T-cell (primary cell): ENCODE measurements around the gene ZNF48. TPM values are rescaled to one million over a fixed set of nuclear protein-coding genes. Genes with fewer than 3 reads are reported as not detected.

Source experiments
- ATAC-seq, 4 experiments: fragments of 200-7000 bp in 3 of 4; fragments of 150-1000 bp in 1 of 4; cut with Tn5 transposase; replicated peaks in 1 of 4; 1 replicate in 3 of 4; 2 replicates in 1 of 4; pipeline ENCODE4 v1.10.0; 2021; ENCODE audit warnings: moderate library complexity in 3 of 4, mild to moderate bottlenecking in 2 of 4, moderate number of reproducible peaks in 1 of 4
- CTCF ChIA-PET, 2 donors: fragments of 300-600 bp; sonication (Branson Sonifier 250); formaldehyde crosslinking; loops; one replicate each; lab custom pipeline; 2022; ENCODE audit warnings: antibody characterized with exemption in 2 of 2; lab: Charles Lee
- POLR2A ChIA-PET, 2 donors: fragments of 300-600 bp; sonication (Branson Sonifier 250); formaldehyde crosslinking; loops; one replicate each; lab custom pipeline; 2022; ENCODE audit warnings: antibody characterized with exemption in 2 of 2; lab: Charles Lee
- DNase-seq, 35 experiments: peaks; one replicate each; pipeline versions ENCODE4 v3.0.0 to v3.0.0-alpha.2; 2013 to 2023
- H3K27ac ChIP-seq: one replicate; pipeline ENCODE4 v1.5.1; 2013; ENCODE audit warnings: low read length
- H3K27me3 ChIP-seq, 2 experiments: replicated peaks in 1 of 2; 1 replicate in 1 of 2; 2 replicates in 1 of 2; pipeline versions ENCODE4 v1.6.1 to v1.7.0; 2013; ENCODE audit warnings: low read length in 1 of 2, mixed read lengths in 1 of 2; ENCODE audit not compliant: control insufficient read depth in 2 of 2, insufficient read depth in 2 of 2; ENCODE audit errors: extremely low read depth in 1 of 2
- H3K36me3 ChIP-seq, 2 donors: 1 replicate in 1 of 2; 2 replicates in 1 of 2; pipeline versions ENCODE4 v1.6.1 to v1.7.0; 2013; ENCODE audit warnings: low read length in 1 of 2; ENCODE audit not compliant: control insufficient read depth in 2 of 2, insufficient read depth in 1 of 2; ENCODE audit errors: extremely low read depth in 1 of 2
- H3K4me1 ChIP-seq, 2 experiments: 1 replicate in 1 of 2; 2 replicates in 1 of 2; pipeline versions ENCODE4 v1.6.1 to v1.7.0; 2013; ENCODE audit warnings: low read length in 2 of 2, mixed read lengths in 1 of 2; ENCODE audit not compliant: insufficient read depth in 2 of 2, control insufficient read depth in 1 of 2; ENCODE audit errors: extremely low read depth in 1 of 2
- H3K4me3 ChIP-seq, 2 donors: 1 replicate in 1 of 2; 2 replicates in 1 of 2; pipeline versions ENCODE4 v1.5.1 to v1.7.0; 2013; ENCODE audit warnings: mild to moderate bottlenecking in 2 of 2, low read length in 1 of 2, moderate library complexity in 1 of 2; ENCODE audit not compliant: control insufficient read depth in 1 of 2; ENCODE audit errors: extremely low read depth in 1 of 2
- H3K9me3 ChIP-seq: 2 replicates; pipeline ENCODE4 v1.7.0; 2013
- H3K27ac Mint-ChIP-seq, 2 donors: one replicate each; pipeline ENCODE4 v1.8.0; 2020 to 2021; ENCODE audit warnings: mild to moderate bottlenecking in 2 of 2, mixed read lengths in 2 of 2
- H3K27me3 Mint-ChIP-seq, 2 donors: one replicate each; pipeline ENCODE4 v1.8.0; 2021 to 2022; ENCODE audit warnings: mixed read lengths in 2 of 2
- H3K36me3 Mint-ChIP-seq: one replicate; pipeline ENCODE4 v1.8.0; 2021; ENCODE audit warnings: mixed read lengths
- H3K4me1 Mint-ChIP-seq, 3 donors: one replicate each; pipeline ENCODE4 v1.8.0; 2020 to 2022; ENCODE audit warnings: mixed read lengths in 3 of 3, mild to moderate bottlenecking in 1 of 3
- H3K4me3 Mint-ChIP-seq, 3 donors: one replicate each; pipeline ENCODE4 v1.8.0; 2020 to 2022; ENCODE audit warnings: mild to moderate bottlenecking in 3 of 3, mixed read lengths in 3 of 3, moderate library complexity in 3 of 3
- H3K9me3 Mint-ChIP-seq, 3 donors: one replicate each; pipeline ENCODE4 v1.8.0; 2020 to 2022; ENCODE audit warnings: mixed read lengths in 3 of 3
- WGBS: methylation state at CpG from one replicate; pipeline ENCODE4 v1.1.5; 2013; ENCODE audit warnings: missing lambda C conversion rate; ENCODE audit not compliant: insufficient coverage; 5-methylcytosine and 5-hydroxymethylcytosine counted together
- total RNA-seq, 35 experiments: library from RNA in 6 of 35; stranded (reverse) in 6 of 35; fragments of 120-200 nt in 1 of 35; gene quantifications; one replicate each; pipeline versions ENCODE4 v1.2.1 to v1.2.4 and lab custom pipeline; 2013 to 2026

Gene ZNF48
- total RNA-seq, 5 donors from 2014 or later (not counting 1 experiment from before 2014, with no cell fraction given) = 7.3 to 17.5 (median 16.4) TPM

GRCh38 chr16:30366511-30366910, 28.7 kb upstream of the ZNF48 start:
- Mint-ChIP-seq H3K27me3 (no peaks in the 10 kb centered on the region), H3K4me3 (peak overlapping the region; percentile 85 to 91 (median 86)), H3K27ac (peak overlapping the region; percentile 54 to 92), H3K4me1 (peaks cover 45 to 50% (median 50%) of the 10 kb centered on the region in 3 donors), H3K36me3 (peaks cover 30% of the 10 kb centered on the region), H3K9me3 (no peaks in the 10 kb centered on the region)
- no peaks in the 10 kb centered on the region for H3K27me3 ChIP-seq
- ChIA-PET POLR2A (no interaction called here), CTCF (no interaction called here)
- 87% methylated on average over 2 of the region's 4 CpGs for WGBS
- no peaks in the 10 kb centered on the region for H3K9me3 ChIP-seq
- H3K4me1 ChIP-seq = peaks cover 22 to 37% of the 10 kb centered on the region in 2 experiments
- no peak for ATAC-seq
- no peak overlapping the region for H3K27ac ChIP-seq
- H3K4me3 ChIP-seq = no peak overlapping the region
- H3K36me3 ChIP-seq = peaks cover 9 to 29% of the 10 kb centered on the region in 2 donors
- no peak for DNase-seq

- DNase-seq (no peak), ATAC-seq (no peak)
- Mint-ChIP-seq H3K4me3 (peak overlapping the region; percentile 85 to 91 (median 86)), H3K27me3 (no peaks in the 10 kb centered on the region), H3K36me3 (peaks cover 26% of the 10 kb centered on the region), H3K4me1 (peaks cover 50 to 57% (median 56%) of the 10 kb centered on the region in 3 donors), H3K9me3 (no peaks in the 10 kb centered on the region), H3K27ac (peak overlapping the region; percentile 55 to 92)
- H3K36me3 ChIP-seq = peaks cover 9 to 29% of the 10 kb centered on the region in 2 donors
- no peaks in the 10 kb centered on the region for H3K27me3 ChIP-seq
- WGBS = 77% methylated on average over 5 of the region's 10 CpGs
- CTCF ChIA-PET = no interaction called here
- peak overlapping the region; percentile 32 to 66 for H3K4me3 ChIP-seq
- POLR2A ChIA-PET = no interaction called here
- H3K27ac ChIP-seq = peak overlapping the region; percentile 9
- peaks cover 22 to 44% of the 10 kb centered on the region in 2 experiments for H3K4me1 ChIP-seq
- H3K9me3 ChIP-seq = no peaks in the 10 kb centered on the region
These were observed 27.7 kb upstream of the ZNF48 start for GRCh38 chr16:30367349-30368009.

- Histone ChIP-seq H3K9me3 (no peaks in the 10 kb centered on the region), H3K36me3 (peaks cover 9 to 26% of the 10 kb centered on the region in 2 donors), H3K27me3 (no peaks in the 10 kb centered on the region), H3K27ac (peak overlapping the region; percentile 57), H3K4me3 (peak overlapping the region; percentile 62 to 66), H3K4me1 (peaks cover 22 to 44% of the 10 kb centered on the region in 2 experiments)
- ATAC-seq = no peak
- peak overlapping the region; percentile 55 to 92 for H3K27ac Mint-ChIP-seq
- H3K4me3 Mint-ChIP-seq = peak overlapping the region; percentile 85 to 91 (median 86)
- ChIA-PET POLR2A (no interaction called here), CTCF (interaction anchor here in 1 of 2 donors (1.2 kb wide), 1 partner anchor 41 kb away, joined by 4 read pairs; no protein-coding TSS in a partner anchor)
- H3K4me1 Mint-ChIP-seq = peaks cover 53 to 55% (median 54%) of the 10 kb centered on the region in 3 donors
- no peaks in the 10 kb centered on the region for H3K27me3 Mint-ChIP-seq
- no peaks in the 10 kb centered on the region for H3K9me3 Mint-ChIP-seq
- H3K36me3 Mint-ChIP-seq = peaks cover 21% of the 10 kb centered on the region
- no peak for DNase-seq
- WGBS = 23% methylated on average over 4 of the region's 8 CpGs
These were observed 27.0 kb upstream of the ZNF48 start for GRCh38 chr16:30368122-30368791.

- peak overlapping the region; percentile 62 to 66 for H3K4me3 ChIP-seq
- Mint-ChIP-seq H3K27ac (peak overlapping the region; percentile 55 to 92), H3K27me3 (no peaks in the 10 kb centered on the region), H3K4me1 (peaks cover 53 to 54% (median 53%) of the 10 kb centered on the region in 3 donors), H3K36me3 (peaks cover 17% of the 10 kb centered on the region), H3K4me3 (peak overlapping the region; percentile 85 to 91 (median 86)), H3K9me3 (no peaks in the 10 kb centered on the region)
- DNase-seq (no peak), ATAC-seq (no peak)
- WGBS = 0% methylated on average over 2 of the region's 4 CpGs
- peaks cover 22 to 44% of the 10 kb centered on the region in 2 experiments for H3K4me1 ChIP-seq
- no peaks in the 10 kb centered on the region for H3K9me3 ChIP-seq
- no peaks in the 10 kb centered on the region for H3K27me3 ChIP-seq
- peaks cover 9 to 21% of the 10 kb centered on the region in 2 donors for H3K36me3 ChIP-seq
- POLR2A ChIA-PET = no interaction called here
- peak overlapping the region; percentile 57 for H3K27ac ChIP-seq
- CTCF ChIA-PET = interaction anchor here in 1 of 2 donors (0.5 to 1.5 kb wide), 4 partner anchors 14 to 268 kb away, joined by 3 to 6 read pairs (median 4); partner anchors contain the start of gene CD2BP2
These were observed 26.5 kb upstream of the ZNF48 start for GRCh38 chr16:30368792-30369090.

- Mint-ChIP-seq H3K4me3 (peak overlapping the region; percentile 85 to 91 (median 86)), H3K36me3 (peaks cover 16% of the 10 kb centered on the region), H3K27me3 (no peaks in the 10 kb centered on the region), H3K27ac (peak overlapping the region; percentile 55 to 92), H3K4me1 (peaks cover 53 to 54% (median 53%) of the 10 kb centered on the region in 3 donors), H3K9me3 (no peaks in the 10 kb centered on the region)
- peak overlapping the region; percentile 57 for H3K27ac ChIP-seq
- peak overlapping the region; percentile 62 to 66 for H3K4me3 ChIP-seq
- DNase-seq = peak in 1 of 35 experiments; percentile 40
- H3K27me3 ChIP-seq = no peaks in the 10 kb centered on the region
- ATAC-seq = no peak
- no peaks in the 10 kb centered on the region for H3K9me3 ChIP-seq
- ChIA-PET CTCF (interaction anchor here in 1 of 2 donors (0.5 to 1.5 kb wide), 5 partner anchors 9 to 268 kb away, joined by 3 to 6 read pairs (median 4); partner anchors contain the start of gene CD2BP2), POLR2A (no interaction called here)
- peaks cover 22 to 44% of the 10 kb centered on the region in 2 experiments for H3K4me1 ChIP-seq
- under 1% methylated on average over 40 of the region's 45 CpGs for WGBS
- H3K36me3 ChIP-seq = peaks cover 9 to 20% of the 10 kb centered on the region in 2 donors
These were observed 25.9 kb upstream of the ZNF48 start for GRCh38 chr16:30369091-30369937.
